ENCODE data around the gene TRIM9.

DNA sequence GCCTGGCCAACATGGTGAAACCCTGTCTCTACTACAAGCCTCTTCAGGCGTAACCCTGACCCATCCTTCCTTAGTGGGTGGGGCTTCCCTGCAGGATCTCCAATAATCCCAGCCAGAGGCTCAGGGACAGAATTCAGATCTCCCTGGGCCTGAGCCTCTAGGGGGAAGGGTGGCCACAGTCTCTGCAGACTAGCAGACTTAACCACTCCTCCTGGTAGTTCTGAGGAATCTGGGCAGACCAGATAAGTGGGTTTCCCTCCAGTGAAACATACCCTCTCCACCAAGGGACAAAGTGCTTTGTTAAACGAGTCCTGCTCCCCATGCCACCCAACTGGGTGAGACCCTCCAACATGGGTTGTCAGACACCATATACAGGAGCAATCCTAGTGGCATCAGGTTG, 36.6 kb upstream of the TRIM9 start:
- TF ChIP-seq CTCF (IDR thresholded peaks at IDR 0.05) (no peak), POLR2A (IDR thresholded peaks at IDR 0.05) (no peak)
